CD4-positive, alpha-beta memory T cell (primary cell): Measurements from ENCODE around the gene ASB13. TPM values are rescaled to one million over a fixed set of nuclear protein-coding genes. Genes with fewer than 3 reads are reported as not detected.

Source experiments
- CTCF ChIA-PET: fragments of 350-600 bp; sonication (Branson Sonifier 250); formaldehyde crosslinking; loops from one replicate; lab custom pipeline; 2021; ENCODE audit warnings: inconsistent platforms; ENCODE audit not compliant: partially characterized antibody; lab: Charles Lee
- POLR2A ChIA-PET: fragments of 350-600 bp; sonication (Branson Sonifier 250); formaldehyde crosslinking; loops from one replicate; lab custom pipeline; 2021; ENCODE audit not compliant: partially characterized antibody; lab: Charles Lee
- DNase-seq, 5 donors: peaks; one replicate each; pipeline versions ENCODE4 v3.0.0 to v3.0.0-alpha.2; 2020 to 2022; ENCODE audit warnings: mixed read lengths in 1 of 5
- H3K27ac ChIP-seq: one replicate; pipeline ENCODE4 v1.7.0; 2013; ENCODE audit warnings: low read depth, low read length
- H3K27me3 ChIP-seq: 2 replicates; pipeline ENCODE4 v1.7.0; 2013; ENCODE audit warnings: mild to moderate bottlenecking, low read length, moderate library complexity; ENCODE audit not compliant: insufficient read depth
- H3K36me3 ChIP-seq: 2 replicates; pipeline ENCODE4 v1.7.0; 2013; ENCODE audit warnings: mild to moderate bottlenecking, low read length, moderate library complexity; ENCODE audit not compliant: insufficient read depth
- H3K4me1 ChIP-seq: 2 replicates; pipeline ENCODE4 v1.7.0; 2013; ENCODE audit warnings: mild to moderate bottlenecking, low read length, moderate library complexity; ENCODE audit not compliant: insufficient read depth
- H3K4me3 ChIP-seq, 2 donors: one replicate each; pipeline ENCODE4 v1.7.0; 2013; ENCODE audit warnings: low read length in 2 of 2, mild to moderate bottlenecking in 1 of 2
- H3K9me3 ChIP-seq, 2 donors: one replicate each; pipeline ENCODE4 v1.7.0; 2013; ENCODE audit warnings: low read length in 2 of 2, control low read depth in 1 of 2; ENCODE audit not compliant: control insufficient read depth in 1 of 2
- H3K27ac Mint-ChIP-seq, 7 donors: one replicate each; pipeline ENCODE4 v1.8.0; 2020 to 2021; ENCODE audit warnings: mixed read lengths in 7 of 7, mild to moderate bottlenecking in 6 of 7, inconsistent platforms in 3 of 7, moderate library complexity in 3 of 7
- H3K27me3 Mint-ChIP-seq, 2 donors: one replicate each; pipeline ENCODE4 v1.8.0; 2020 to 2021; ENCODE audit warnings: mixed read lengths in 2 of 2
- H3K36me3 Mint-ChIP-seq, 2 donors: one replicate each; pipeline ENCODE4 v1.8.0; 2020 to 2021; ENCODE audit warnings: mixed read lengths in 2 of 2, inconsistent platforms in 1 of 2, mild to moderate bottlenecking in 1 of 2
- H3K4me1 Mint-ChIP-seq, 4 donors: one replicate each; pipeline ENCODE4 v1.8.0; 2020 to 2021; ENCODE audit warnings: mixed read lengths in 4 of 4, mild to moderate bottlenecking in 1 of 4
- H3K4me3 Mint-ChIP-seq, 8 donors: one replicate each; pipeline ENCODE4 v1.8.0; 2020 to 2021; ENCODE audit warnings: mixed read lengths in 8 of 8, mild to moderate bottlenecking in 7 of 8, moderate library complexity in 6 of 8, inconsistent platforms in 3 of 8
- H3K9me3 Mint-ChIP-seq, 8 donors: one replicate each; pipeline ENCODE4 v1.8.0; 2020 to 2021; ENCODE audit warnings: mixed read lengths in 8 of 8, mild to moderate bottlenecking in 5 of 8, inconsistent platforms in 3 of 8, moderate library complexity in 1 of 8
- intact Hi-C: fragments of 100-400 bp; cut with micrococcal nuclease; formaldehyde crosslinking; loops from one replicate; pipeline ENCODE4 v1.15.1; 2023
- polyA plus RNA-seq, 2 donors: library from polyadenylated mRNA; unstranded; fragments of 300-500 nt; fragmentation: Illumina TruSeq; gene quantifications; one replicate each; pipeline ENCODE4 v1.2.3, GENCODE V29; 2021
- total RNA-seq, 2 experiments: library from RNA; stranded (reverse); gene quantifications; one replicate each; pipeline ENCODE4 v1.2.3, GENCODE V29; 2021

The ASB13 gene
- total and polyA plus RNA-seq, 4 experiments from 2014 or later, result 15.4 to 18.5 (median 16.4) TPM

DNA sequence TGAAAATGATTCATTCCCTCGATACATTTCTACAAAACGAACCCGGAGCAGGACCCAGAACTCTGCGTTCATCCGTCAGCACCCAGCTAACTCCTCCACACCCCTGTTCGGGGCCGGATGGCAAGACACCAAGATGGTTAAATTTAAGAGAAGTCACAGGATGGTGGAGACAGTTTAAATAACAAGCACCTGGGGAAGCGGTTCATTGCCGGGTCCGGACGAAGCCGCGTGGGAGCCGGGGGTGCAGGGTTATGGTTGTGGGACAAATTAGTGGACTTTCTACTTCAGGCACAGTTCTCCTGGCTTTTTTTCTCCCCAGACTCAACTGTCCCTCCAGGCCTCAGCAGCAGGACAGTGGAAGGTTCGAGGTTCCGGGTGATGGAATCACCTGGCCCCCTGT, 45.4 kb downstream of the ASB13 start:
- no peak for DNase-seq
- no peaks in the 10 kb centered on the region for H3K4me1 ChIP-seq
- H3K27ac ChIP-seq, result no peak overlapping the region
- Mint-ChIP-seq H3K9me3 (no peaks in the 10 kb centered on the region), H3K36me3 (no peaks in the 10 kb centered on the region), H3K27me3 (no peaks in the 10 kb centered on the region), H3K4me1 (peaks cover 0 to 7% (median 3%) of the 10 kb centered on the region in 4 donors), H3K4me3 (no peak overlapping the region), H3K27ac (no peak overlapping the region)
- no peaks in the 10 kb centered on the region for H3K9me3 ChIP-seq
- H3K4me3 ChIP-seq, result no peak overlapping the region
- no peaks in the 10 kb centered on the region for H3K36me3 ChIP-seq
- ChIA-PET POLR2A (interaction anchor here (3.5 kb wide), 1 partner anchor 174 kb away, joined by 29 read pairs; no protein-coding TSS in a partner anchor), CTCF (interaction anchor here (1.2 to 12.9 kb wide), 5 partner anchors 9 to 186 kb away, joined by 3 to 468 read pairs (median 35); no protein-coding TSS in a partner anchor)
- intact Hi-C loops, result loop anchor here (5.0 kb wide), 1 partner anchor 339 kb away; no protein-coding TSS in a partner anchor
- no peaks in the 10 kb centered on the region for H3K27me3 ChIP-seq

DNA sequence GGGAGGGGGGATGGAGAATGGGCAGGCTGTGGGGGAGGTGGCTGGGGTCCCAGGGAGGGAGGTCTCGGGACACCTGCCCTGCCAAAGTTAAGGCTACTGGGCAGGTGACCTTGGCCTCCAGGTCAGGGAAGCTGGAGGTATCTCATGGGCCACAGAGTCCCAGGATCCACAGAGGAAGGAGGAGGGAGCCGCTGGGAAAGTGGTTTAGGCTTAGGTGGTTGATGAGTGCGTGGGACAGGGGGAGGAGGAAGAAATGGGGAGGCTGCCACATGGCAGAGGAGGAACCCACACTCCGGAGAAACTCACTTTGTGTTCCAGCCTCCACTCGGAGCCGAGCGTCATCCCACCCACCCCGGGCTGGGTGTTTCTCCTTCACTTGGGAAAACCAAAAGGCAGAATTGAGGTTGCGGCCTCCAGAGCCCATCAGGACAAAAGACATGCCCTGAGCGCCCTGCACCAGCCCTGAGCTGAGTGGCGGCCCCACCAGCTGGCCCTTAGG, 46.1 kb downstream of the ASB13 start:
- DNase-seq, result no peak
- Mint-ChIP-seq H3K4me1 (peaks cover 0 to 7% (median 3%) of the 10 kb centered on the region in 4 donors), H3K27ac (no peak overlapping the region), H3K9me3 (no peaks in the 10 kb centered on the region), H3K4me3 (no peak overlapping the region), H3K36me3 (no peaks in the 10 kb centered on the region), H3K27me3 (no peaks in the 10 kb centered on the region)
- Histone ChIP-seq H3K4me1 (no peaks in the 10 kb centered on the region), H3K27me3 (no peaks in the 10 kb centered on the region), H3K4me3 (no peak overlapping the region), H3K9me3 (no peaks in the 10 kb centered on the region), H3K36me3 (no peaks in the 10 kb centered on the region), H3K27ac (no peak overlapping the region)
- ChIA-PET CTCF (interaction anchor here (1.4 to 12.9 kb wide), 4 partner anchors 9 to 177 kb away, joined by 3 to 468 read pairs (median 8); no protein-coding TSS in a partner anchor), POLR2A (no interaction called here)
- intact Hi-C loops, result loop anchor here (5.0 kb wide), 1 partner anchor 338 kb away; no protein-coding TSS in a partner anchor

DNA sequence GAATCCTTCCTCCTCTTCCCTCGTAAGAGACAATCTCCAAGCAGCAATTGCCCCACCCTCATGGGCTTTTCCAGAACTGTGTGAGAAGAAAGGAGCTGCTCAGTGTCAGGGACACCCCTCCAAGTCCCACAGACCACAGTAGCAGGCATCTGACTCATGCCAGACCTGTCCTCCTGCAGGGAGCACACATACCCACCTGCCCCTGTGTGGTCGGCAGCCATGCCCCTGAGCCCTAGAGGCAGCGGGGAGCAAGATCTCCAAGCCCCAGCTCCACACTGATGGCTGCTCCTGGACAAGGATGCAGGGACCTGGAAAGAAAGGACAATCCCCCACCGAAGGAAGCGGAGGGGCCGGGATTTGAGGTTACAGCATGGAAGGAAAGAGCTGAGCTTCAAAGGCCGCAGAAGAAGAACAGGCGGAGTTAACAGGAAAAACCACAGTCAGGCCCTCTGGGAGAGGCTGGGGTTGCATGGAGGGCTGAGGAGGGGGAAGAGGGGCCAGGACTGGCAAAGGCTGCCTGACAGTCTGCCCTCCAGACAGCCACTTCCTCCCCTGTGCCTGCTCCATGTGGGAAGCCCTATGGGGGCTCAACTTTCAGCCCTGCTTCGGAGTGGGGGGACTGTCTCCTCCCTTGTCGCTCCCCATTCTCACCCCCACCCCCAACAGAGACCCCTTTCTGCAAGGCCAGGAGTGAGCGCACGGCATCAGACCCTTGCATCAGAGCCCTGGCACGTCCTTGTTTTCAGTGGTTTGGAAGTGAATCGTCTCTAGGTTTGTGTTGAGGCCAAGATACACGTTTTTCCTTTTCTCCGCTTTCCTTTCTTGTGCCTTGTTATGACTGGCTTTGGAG, 46.8 kb downstream of the ASB13 start:
- no peak for DNase-seq
- Histone ChIP-seq H3K27ac (no peak overlapping the region), H3K36me3 (no peaks in the 10 kb centered on the region), H3K9me3 (no peaks in the 10 kb centered on the region), H3K4me3 (no peak overlapping the region), H3K4me1 (no peaks in the 10 kb centered on the region), H3K27me3 (no peaks in the 10 kb centered on the region)
- intact Hi-C loops, result loop anchor here (5.0 kb wide), 1 partner anchor 337 kb away; no protein-coding TSS in a partner anchor
- no peaks in the 10 kb centered on the region for H3K36me3 Mint-ChIP-seq
- peaks cover 0 to 7% (median 3%) of the 10 kb centered on the region in 4 donors for H3K4me1 Mint-ChIP-seq
- H3K4me3 Mint-ChIP-seq, result no peak overlapping the region
- CTCF ChIA-PET, result interaction anchor here (1.4 to 12.9 kb wide), 4 partner anchors 10 to 187 kb away, joined by 3 to 468 read pairs (median 7); no protein-coding TSS in a partner anchor
- peak overlapping the region in 2 of 7 donors; percentile 25 to 42 for H3K27ac Mint-ChIP-seq
- H3K27me3 Mint-ChIP-seq, result no peaks in the 10 kb centered on the region
- no peaks in the 10 kb centered on the region for H3K9me3 Mint-ChIP-seq
- POLR2A ChIA-PET, result no interaction called here

- no peak overlapping the region for H3K27ac Mint-ChIP-seq
- peaks cover 0 to 7% (median 3%) of the 10 kb centered on the region in 4 donors for H3K4me1 Mint-ChIP-seq
- no peaks in the 10 kb centered on the region for H3K36me3 ChIP-seq
- no peaks in the 10 kb centered on the region for H3K4me1 ChIP-seq
- intact Hi-C loops, result no loop called here
- DNase-seq, result no peak
- H3K9me3 Mint-ChIP-seq, result no peaks in the 10 kb centered on the region
- POLR2A ChIA-PET, result no interaction called here
- no peaks in the 10 kb centered on the region for H3K27me3 Mint-ChIP-seq
- no peaks in the 10 kb centered on the region for H3K36me3 Mint-ChIP-seq
- no peaks in the 10 kb centered on the region for H3K9me3 ChIP-seq
- CTCF ChIA-PET, result interaction anchor here (1.4 to 12.9 kb wide), 4 partner anchors 11 to 186 kb away, joined by 3 to 468 read pairs (median 7); no protein-coding TSS in a partner anchor
- no peaks in the 10 kb centered on the region for H3K27me3 ChIP-seq
- no peak overlapping the region for H3K27ac ChIP-seq
- H3K4me3 ChIP-seq, result no peak overlapping the region
- H3K4me3 Mint-ChIP-seq, result no peak overlapping the region
Observed at GRCh38 chr10:5618829-5619228, 47.6 kb downstream of the ASB13 start.

- CTCF ChIA-PET, result interaction anchor here (1.6 to 12.9 kb wide), 3 partner anchors 12 to 185 kb away, joined by 4 to 468 read pairs (median 10); no protein-coding TSS in a partner anchor
- H3K27ac Mint-ChIP-seq, result no peak overlapping the region
Observed at GRCh38 chr10:5618042-5618441, 48.4 kb downstream of the ASB13 start.

GRCh38 chr10:5617521-5617920, 48.9 kb downstream of the ASB13 start:
- no peaks in the 10 kb centered on the region for H3K9me3 ChIP-seq
- H3K4me1 ChIP-seq, result no peaks in the 10 kb centered on the region
- no peak overlapping the region for H3K4me3 ChIP-seq
- no peaks in the 10 kb centered on the region for H3K27me3 ChIP-seq
- intact Hi-C loops, result no loop called here
- no peak overlapping the region for H3K27ac Mint-ChIP-seq
- H3K4me1 Mint-ChIP-seq, result peaks cover 0 to 1% (median 0%) of the 10 kb centered on the region in 4 donors
- no peak for DNase-seq
- H3K9me3 Mint-ChIP-seq, result no peaks in the 10 kb centered on the region
- POLR2A ChIA-PET, result no interaction called here
- no peaks in the 10 kb centered on the region for H3K36me3 Mint-ChIP-seq
- H3K27ac ChIP-seq, result no peak overlapping the region
- CTCF ChIA-PET, result interaction anchor here (12.9 kb wide), 1 partner anchor 174 kb away, joined by 468 read pairs; no protein-coding TSS in a partner anchor
- H3K36me3 ChIP-seq, result no peaks in the 10 kb centered on the region
- no peaks in the 10 kb centered on the region for H3K27me3 Mint-ChIP-seq
- no peak overlapping the region for H3K4me3 Mint-ChIP-seq

More at GRCh38 chr10:5618042-5618441, 48.4 kb downstream of the ASB13 start:
- Histone ChIP-seq H3K9me3 (no peaks in the 10 kb centered on the region), H3K4me3 (no peak overlapping the region), H3K4me1 (no peaks in the 10 kb centered on the region), H3K27me3 (no peaks in the 10 kb centered on the region), H3K27ac (no peak overlapping the region), H3K36me3 (no peaks in the 10 kb centered on the region)
- POLR2A ChIA-PET, result no interaction called here
- H3K27me3 Mint-ChIP-seq, result no peaks in the 10 kb centered on the region
- H3K4me3 Mint-ChIP-seq, result no peak overlapping the region
- no peaks in the 10 kb centered on the region for H3K36me3 Mint-ChIP-seq
- no peaks in the 10 kb centered on the region for H3K9me3 Mint-ChIP-seq
- intact Hi-C loops, result no loop called here
- DNase-seq, result no peak
- peaks cover 0 to 1% (median 1%) of the 10 kb centered on the region in 4 donors for H3K4me1 Mint-ChIP-seq

DNA sequence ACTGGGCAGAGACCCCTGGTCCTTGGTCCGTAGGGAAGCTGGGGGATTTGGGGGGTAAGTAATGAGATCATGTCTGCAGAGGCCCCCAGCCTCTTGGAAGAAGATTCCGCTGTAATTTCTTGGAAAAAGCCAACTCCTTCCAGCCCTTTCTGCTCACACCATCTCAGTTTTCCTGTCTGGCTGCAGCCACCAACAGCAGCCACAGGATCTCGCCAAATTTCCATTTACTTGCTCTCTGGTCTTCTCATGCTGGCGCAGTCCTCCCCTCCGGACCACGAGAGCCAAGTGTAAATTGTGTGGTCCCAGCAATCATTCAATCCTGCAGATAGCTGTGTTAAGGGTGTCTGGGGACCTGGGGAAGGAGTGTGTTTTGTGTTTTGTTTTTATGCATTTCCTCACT, 49.6 kb downstream of the ASB13 start:
- Mint-ChIP-seq H3K4me3 (no peak overlapping the region), H3K4me1 (peaks cover 0 to under 1% (median 0%) of the 10 kb centered on the region in 4 donors), H3K27me3 (no peaks in the 10 kb centered on the region), H3K36me3 (no peaks in the 10 kb centered on the region), H3K27ac (no peak overlapping the region), H3K9me3 (no peaks in the 10 kb centered on the region)
- no peak overlapping the region for H3K27ac ChIP-seq
- H3K4me3 ChIP-seq, result no peak overlapping the region
- H3K4me1 ChIP-seq, result no peaks in the 10 kb centered on the region
- no peaks in the 10 kb centered on the region for H3K36me3 ChIP-seq
- ChIA-PET POLR2A (no interaction called here), CTCF (interaction anchor here (0.7 to 2.4 kb wide), 2 partner anchors 13 to 173 kb away, joined by 3 to 6 read pairs; no protein-coding TSS in a partner anchor)
- DNase-seq, result no peak
- H3K9me3 ChIP-seq, result no peaks in the 10 kb centered on the region
- intact Hi-C loops, result no loop called here
- no peaks in the 10 kb centered on the region for H3K27me3 ChIP-seq
